Colonic mucosa (tissue), 4 donors: ENCODE data around the gene STXBP6. TPM values are rescaled to one million over a fixed set of nuclear protein-coding genes. Genes with fewer than 3 reads are reported as not detected.
"Not testable (repeated sequence)": the region's sequence is repeated elsewhere in the genome, so short reads cannot be mapped to it uniquely, and the experiment has no call there.

ENCODE experiments used
- DNase-seq: peaks from one replicate; pipeline ENCODE4 v3.0.0-alpha.2; 2020
- H3K27ac ChIP-seq: fragments of 200-600 bp; one replicate; pipeline ENCODE4 v1.8.0; 2021
- H3K27me3 ChIP-seq: fragments of 200-600 bp; one replicate; pipeline ENCODE4 v1.8.0; 2021
- H3K36me3 ChIP-seq: fragments of 200-600 bp; one replicate; pipeline ENCODE4 v1.8.0; 2021
- H3K4me1 ChIP-seq: fragments of 200-600 bp; one replicate; pipeline ENCODE4 v1.8.0; 2021; ENCODE audit warnings: mild to moderate bottlenecking
- H3K4me3 ChIP-seq: fragments of 200-600 bp; one replicate; pipeline ENCODE4 v1.8.0; 2021
- H3K9ac ChIP-seq, 2 donors: one replicate each; pipeline ENCODE4 v1.7.0; 2013; ENCODE audit warnings: control low read depth in 2 of 2, low read depth in 2 of 2, low read length in 2 of 2
- H3K9me3 ChIP-seq: fragments of 200-600 bp; one replicate; pipeline ENCODE4 v1.8.0; 2021
- CTCF ChIP-seq: fragments of 200-600 bp; IDR thresholded peaks from one replicate; pipeline ENCODE4 v1.8.0; 2022; ENCODE audit warnings: antibody characterized with exemption, mild to moderate bottlenecking
- intact Hi-C: fragments of 100-400 bp; cut with DNase I; formaldehyde crosslinking; loops from one replicate; pipeline ENCODE4 v1.14.1; 2022
- total RNA-seq, 2 donors: library from RNA; stranded (reverse); fragmentation: NEBNext Ultra II Directional in 1 of 2; extraction: Animal tissue kit (Norgen Biotek cat#: 25700) in 1 of 2; gene quantifications; one replicate each; pipeline ENCODE4 v1.2.1, GENCODE V29; 2021
- donor health status: healthy.
- donor health status: DM: no; HTN: no; CAD: no.
- donor health status: DM: no; HTN: no; CAD: no.

STXBP6 gene
- total RNA-seq, 2 donors from 2014 or later, result 23.7 to 26.1 TPM

- H3K9ac ChIP-seq, result peak overlapping the region in 1 of 2 donors; percentile 9
- H3K27ac ChIP-seq, result peak overlapping the region; percentile 54
- intact Hi-C loops, result no loop called here
- TF ChIP-seq CTCF, result no peak
- DNase-seq, result no peak
- H3K27me3 ChIP-seq, result no peaks in the 10 kb centered on the region
- no peaks in the 10 kb centered on the region for H3K9me3 ChIP-seq
- H3K4me3 ChIP-seq, result no peak overlapping the region
- H3K4me1 ChIP-seq, result peaks cover 7% of the 10 kb centered on the region
- no peaks in the 10 kb centered on the region for H3K36me3 ChIP-seq
Measured at GRCh38 chr14:24843494-24843893, 206.5 kb downstream of the STXBP6 start.

- intact Hi-C loops, result no loop called here
- peak overlapping the region; percentile 50 for H3K27ac ChIP-seq
- peak overlapping the region in 1 of 2 donors; percentile 7 for H3K9ac ChIP-seq
Measured at GRCh38 chr14:24840204-24840893, 209.6 kb downstream of the STXBP6 start.

GRCh38 chr14:24839617-24840203 lies 210.2 kb downstream of the STXBP6 start:
- Histone ChIP-seq H3K4me3 (no peak overlapping the region), H3K9me3 (no peaks in the 10 kb centered on the region), H3K27ac (peak overlapping the region; percentile 50), H3K27me3 (no peaks in the 10 kb centered on the region), H3K36me3 (no peaks in the 10 kb centered on the region), H3K4me1 (peaks cover 9% of the 10 kb centered on the region), H3K9ac (no peak overlapping the region)
- TF ChIP-seq CTCF, result no peak
- DNase-seq, result peak; percentile 56
- intact Hi-C loops, result no loop called here

More at GRCh38 chr14:24840204-24840893, 209.6 kb downstream of the STXBP6 start:
- Histone ChIP-seq H3K4me1 (peaks cover 9% of the 10 kb centered on the region), H3K9me3 (no peaks in the 10 kb centered on the region), H3K36me3 (no peaks in the 10 kb centered on the region), H3K27me3 (no peaks in the 10 kb centered on the region), H3K4me3 (no peak overlapping the region)
- DNase-seq, result no peak
- TF ChIP-seq CTCF, result no peak

- Histone ChIP-seq H3K9ac (no peak overlapping the region), H3K27ac (peak overlapping the region; percentile 50), H3K4me1 (peaks cover 9% of the 10 kb centered on the region), H3K9me3 (no peaks in the 10 kb centered on the region), H3K36me3 (no peaks in the 10 kb centered on the region), H3K4me3 (no peak overlapping the region), H3K27me3 (no peaks in the 10 kb centered on the region)
- intact Hi-C loops, result no loop called here
- no peak for TF ChIP-seq CTCF
- DNase-seq, result peak; percentile 68
Measured at GRCh38 chr14:24838945-24839616, 210.9 kb downstream of the STXBP6 start.

- Histone ChIP-seq H3K27ac (no peak overlapping the region), H3K36me3 (no peaks in the 10 kb centered on the region), H3K9ac (no peak overlapping the region), H3K9me3 (no peaks in the 10 kb centered on the region), H3K4me3 (no peak overlapping the region), H3K4me1 (peaks cover 9% of the 10 kb centered on the region), H3K27me3 (no peaks in the 10 kb centered on the region)
- DNase-seq, result no peak
- intact Hi-C loops, result no loop called here
- TF ChIP-seq CTCF, result no peak
Measured at GRCh38 chr14:24837280-24838046, 212.5 kb downstream of the STXBP6 start.

GRCh38 chr14:24836324-24836723 lies 213.6 kb downstream of the STXBP6 start:
- H3K36me3 ChIP-seq, intact Hi-C loops, H3K27ac ChIP-seq: not testable (repeated sequence)

More at GRCh38 chr14:24836324-24836723, 213.6 kb downstream of the STXBP6 start:
- not testable (repeated sequence) for H3K9me3 ChIP-seq, DNase-seq, H3K4me1 ChIP-seq, H3K9ac ChIP-seq, H3K27me3 ChIP-seq, H3K4me3 ChIP-seq
